Kidney epithelial cell (primary cell): ENCODE data around the gene DPM3. TPM values are rescaled to one million over a fixed set of nuclear protein-coding genes. Genes with fewer than 3 reads are reported as not detected.

Experiments
- DNase-seq: peaks from one replicate; pipeline ENCODE4 v3.0.0-alpha.2; 2010; ENCODE audit warnings: low read depth
- H3K27me3 ChIP-seq: 2 replicates; pipeline ENCODE4 v1.6.0; 2011; ENCODE audit warnings: low read length; ENCODE audit not compliant: control insufficient read depth, insufficient read depth
- H3K36me3 ChIP-seq: 2 replicates; pipeline ENCODE4 v1.5.1; 2011; ENCODE audit warnings: low read length; ENCODE audit not compliant: control insufficient read depth, insufficient read depth
- H3K4me3 ChIP-seq: 2 replicates; pipeline ENCODE4 v1.5.1; 2011; ENCODE audit warnings: low read depth, mild to moderate bottlenecking, control low read depth, low read length
- total RNA-seq: library from RNA; depleted of rRNA; stranded (reverse); fragments of >200 nt; gene quantifications from 2 replicates; pipeline ENCODE4 v1.2.3, GENCODE V29; 2015
- TF ChIP-seq, protein P1 (sequence below): IDR thresholded peaks from 2 replicates; pipeline ENCODE4 v1.5.1; 2011; ENCODE audit warnings: mild to moderate bottlenecking, moderate library complexity, low read length, control low read depth, inconsistent platforms; ENCODE audit not compliant: insufficient read depth, poor library complexity, severe bottlenecking

DPM3 gene
- total RNA-seq, 1 donor from 2014 or later, result 74.9 TPM

DNA sequence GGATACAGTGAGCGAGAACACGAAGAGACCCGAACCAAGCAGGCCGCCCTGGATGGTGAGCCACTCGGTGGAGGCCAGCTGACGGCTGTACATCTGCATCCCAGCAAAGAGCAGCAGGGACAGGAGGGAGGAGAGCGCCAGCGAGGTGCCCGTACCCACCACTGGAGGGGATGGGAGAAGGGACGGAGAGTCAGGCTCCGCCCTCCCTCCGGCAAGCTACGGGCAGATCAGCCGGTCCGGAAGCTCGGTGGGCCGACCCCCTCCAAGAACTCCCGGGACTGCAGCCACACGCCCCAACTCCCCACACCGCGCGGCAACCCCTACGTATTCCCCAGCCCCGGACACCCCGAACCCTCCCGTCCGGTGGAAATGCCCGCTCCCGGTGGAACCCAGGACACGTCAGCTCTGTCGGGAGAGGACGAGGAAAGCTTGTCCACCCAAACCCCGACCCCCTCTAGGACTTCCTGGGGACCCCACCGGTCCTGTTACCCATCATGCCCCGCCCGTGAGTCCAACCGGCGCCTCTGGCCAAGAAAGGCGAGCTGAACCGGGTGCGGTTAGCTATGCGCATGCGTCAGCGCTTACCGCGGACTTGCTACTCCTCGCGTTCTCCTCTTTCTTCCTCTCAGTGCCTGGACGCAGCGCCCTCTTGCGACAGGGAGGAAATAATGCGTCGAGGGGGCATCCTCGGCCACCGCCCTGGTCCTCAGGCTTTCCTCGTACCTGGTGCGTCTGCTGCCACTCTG is 32.6 kb upstream of the DPM3 start, which contains the start of gene KRTCAP2:
KRTCAP2 (minus strand) TSS at position 573 of the 746 bp plus-strand sequence; CDS start at position 493, 80 bp downstream.
- TF ChIP-seq, protein P1, sequence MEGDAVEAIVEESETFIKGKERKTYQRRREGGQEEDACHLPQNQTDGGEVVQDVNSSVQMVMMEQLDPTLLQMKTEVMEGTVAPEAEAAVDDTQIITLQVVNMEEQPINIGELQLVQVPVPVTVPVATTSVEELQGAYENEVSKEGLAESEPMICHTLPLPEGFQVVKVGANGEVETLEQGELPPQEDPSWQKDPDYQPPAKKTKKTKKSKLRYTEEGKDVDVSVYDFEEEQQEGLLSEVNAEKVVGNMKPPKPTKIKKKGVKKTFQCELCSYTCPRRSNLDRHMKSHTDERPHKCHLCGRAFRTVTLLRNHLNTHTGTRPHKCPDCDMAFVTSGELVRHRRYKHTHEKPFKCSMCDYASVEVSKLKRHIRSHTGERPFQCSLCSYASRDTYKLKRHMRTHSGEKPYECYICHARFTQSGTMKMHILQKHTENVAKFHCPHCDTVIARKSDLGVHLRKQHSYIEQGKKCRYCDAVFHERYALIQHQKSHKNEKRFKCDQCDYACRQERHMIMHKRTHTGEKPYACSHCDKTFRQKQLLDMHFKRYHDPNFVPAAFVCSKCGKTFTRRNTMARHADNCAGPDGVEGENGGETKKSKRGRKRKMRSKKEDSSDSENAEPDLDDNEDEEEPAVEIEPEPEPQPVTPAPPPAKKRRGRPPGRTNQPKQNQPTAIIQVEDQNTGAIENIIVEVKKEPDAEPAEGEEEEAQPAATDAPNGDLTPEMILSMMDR, result peak; percentile 90
- H3K36me3 ChIP-seq, result peaks cover 1% of the 10 kb centered on the region
- peak within 1 kb of the TSS; percentile 85 for H3K4me3 ChIP-seq
- no peaks in the 10 kb centered on the region for H3K27me3 ChIP-seq
- peak; percentile 86 for DNase-seq

GRCh38 chr1:155171836-155172731 is 31.8 kb upstream of the DPM3 start:
- no peak for DNase-seq
- H3K4me3 ChIP-seq, result peak overlapping the region; percentile 85
- H3K27me3 ChIP-seq, result peaks cover 2% of the 10 kb centered on the region
- peaks cover under 1% of the 10 kb centered on the region for H3K36me3 ChIP-seq
- TF ChIP-seq, protein P1, result no peak

GRCh38 chr1:155170806-155171205 is 30.5 kb upstream of the DPM3 start:
- TF ChIP-seq, protein P1, result no peak
- Histone ChIP-seq H3K36me3 (no peaks in the 10 kb centered on the region), H3K4me3 (no peak overlapping the region), H3K27me3 (peaks cover 8% of the 10 kb centered on the region)
- DNase-seq, result no peak

DNA sequence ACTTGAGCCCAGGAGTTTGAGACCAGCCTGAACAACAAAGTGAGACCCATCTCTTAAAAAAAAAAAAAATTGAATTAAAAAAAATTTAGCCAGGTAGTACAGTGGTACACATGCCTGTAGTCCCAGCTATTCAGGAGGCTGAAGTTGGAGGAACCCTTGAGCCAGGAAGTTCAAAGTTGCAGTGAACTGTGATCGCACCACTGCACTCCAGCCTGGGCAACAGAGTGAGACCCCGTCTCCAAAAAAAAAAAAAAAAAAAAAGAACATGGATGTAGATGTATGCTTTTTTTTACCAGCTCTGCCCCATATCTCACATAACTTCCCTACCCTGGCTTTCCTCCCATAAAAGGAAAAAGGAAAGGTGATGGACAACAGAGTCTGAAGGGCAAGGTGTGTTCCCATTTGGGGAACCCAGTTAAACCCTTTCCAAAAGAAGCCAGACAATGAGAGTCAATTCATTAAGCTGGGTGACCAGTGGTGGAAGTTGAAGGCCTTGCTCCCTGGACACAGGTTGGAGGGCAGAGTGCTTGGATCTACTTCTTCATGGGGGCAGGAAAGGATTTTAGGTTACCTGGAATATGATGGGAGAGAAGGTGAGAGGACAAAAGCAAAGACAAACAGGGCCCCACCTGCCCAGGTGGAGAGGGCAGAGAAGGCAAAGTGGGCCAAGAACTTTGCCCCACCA is 29.9 kb upstream of the DPM3 start:
- Histone ChIP-seq H3K27me3 (peaks cover 8% of the 10 kb centered on the region), H3K4me3 (no peak overlapping the region), H3K36me3 (no peaks in the 10 kb centered on the region)
- DNase-seq, result no peak
- TF ChIP-seq, protein P1, result no peak

DNA sequence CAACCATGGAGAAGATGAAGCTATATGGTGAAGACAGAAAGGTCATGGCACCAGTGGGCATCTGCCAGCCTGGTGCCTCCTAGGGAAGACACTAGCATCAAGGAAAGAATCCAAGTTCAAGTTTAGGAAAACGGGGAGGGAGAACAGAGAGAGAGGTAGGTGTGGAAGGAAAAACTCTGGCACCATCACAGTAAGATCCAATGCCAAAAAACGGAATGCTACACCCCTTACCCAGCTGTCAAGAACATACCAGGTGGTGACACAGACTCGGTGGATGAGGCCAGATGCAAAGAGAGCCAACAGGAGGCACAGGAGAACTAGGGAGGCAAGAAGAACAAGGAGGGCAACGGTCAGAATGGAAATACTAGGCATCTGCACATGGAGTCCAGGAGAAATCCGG is 29.2 kb upstream of the DPM3 start:
- Histone ChIP-seq H3K36me3 (no peaks in the 10 kb centered on the region), H3K4me3 (no peak overlapping the region), H3K27me3 (peaks cover 8% of the 10 kb centered on the region)
- TF ChIP-seq, protein P1, result no peak
- DNase-seq, result no peak
